Liver (tissue), 9 donors: ENCODE measurements around the gene RCOR3. TPM values are rescaled to one million over a fixed set of nuclear protein-coding genes. Genes with fewer than 3 reads are reported as not detected.

ENCODE experiments used
- DNase-seq: peaks from one replicate; pipeline ENCODE4 v3.0.0-alpha.2; 2017; ENCODE audit warnings: low spot score
- H3K27ac ChIP-seq, 2 donors: one replicate each; pipeline ENCODE4 v1.7.0; 2013; ENCODE audit warnings: inconsistent platforms in 2 of 2, low read length in 2 of 2, control low read depth in 1 of 2, low read depth in 1 of 2, mild to moderate bottlenecking in 1 of 2
- H3K27me3 ChIP-seq, 4 donors: one replicate each; pipeline versions ENCODE4 v1.6.1 to v1.7.0; 2013; ENCODE audit warnings: low read length in 3 of 4, inconsistent platforms in 1 of 4, mild to moderate bottlenecking in 1 of 4, moderate library complexity in 1 of 4; ENCODE audit not compliant: control insufficient read depth in 4 of 4, insufficient read depth in 4 of 4
- H3K36me3 ChIP-seq, 4 donors: one replicate each; pipeline versions ENCODE4 v1.6.1 to v1.7.0; 2013; ENCODE audit warnings: low read length in 3 of 4, mild to moderate bottlenecking in 3 of 4, low read depth in 1 of 4, moderate library complexity in 1 of 4; ENCODE audit not compliant: control insufficient read depth in 4 of 4, insufficient read depth in 3 of 4
- H3K4me1 ChIP-seq, 4 donors: one replicate each; pipeline versions ENCODE4 v1.6.1 to v1.7.0; 2013; ENCODE audit warnings: low read length in 3 of 4, mild to moderate bottlenecking in 3 of 4, moderate library complexity in 1 of 4; ENCODE audit not compliant: control insufficient read depth in 4 of 4, insufficient read depth in 4 of 4
- H3K4me3 ChIP-seq, 3 donors: one replicate each; pipeline versions ENCODE4 v1.6.1 to v1.7.0; 2013; ENCODE audit warnings: low read length in 3 of 3, control low read depth in 1 of 3, low read depth in 1 of 3, mild to moderate bottlenecking in 1 of 3
- H3K9ac ChIP-seq, 2 donors: one replicate each; pipeline ENCODE4 v1.7.0; 2013; ENCODE audit warnings: low read length in 2 of 2, mild to moderate bottlenecking in 2 of 2, moderate library complexity in 2 of 2, control low read depth in 1 of 2, low read depth in 1 of 2
- H3K9me3 ChIP-seq, 4 donors: one replicate each; pipeline versions ENCODE4 v1.6.1 to v1.7.0; 2013; ENCODE audit warnings: low read length in 3 of 4; ENCODE audit not compliant: control insufficient read depth in 4 of 4
- ATF3 ChIP-seq: IDR thresholded peaks from 2 replicates; pipeline ENCODE4 v1.6.1; 2016; ENCODE audit warnings: antibody characterized with exemption
- EGR1 ChIP-seq, 2 donors: IDR thresholded peaks; 2 replicates each; pipeline ENCODE4 v1.6.1; 2016 to 2018; ENCODE audit warnings: antibody characterized with exemption in 2 of 2, low read depth in 2 of 2
- FOXA1 ChIP-seq: IDR thresholded peaks from 2 replicates; pipeline ENCODE4 v1.6.1; 2016; ENCODE audit warnings: antibody characterized with exemption
- FOXA2 ChIP-seq: IDR thresholded peaks from 2 replicates; pipeline ENCODE4 v1.6.1; 2016; ENCODE audit warnings: antibody characterized with exemption
- GABPA ChIP-seq, 2 donors: IDR thresholded peaks in 1 of 2; conservative IDR thresholded peaks in 1 of 2; 2 replicates each; pipeline ENCODE4 v1.6.1; 2016; ENCODE audit warnings: antibody characterized with exemption in 2 of 2, mild to moderate bottlenecking in 1 of 2, moderate library complexity in 1 of 2
- HNF4A ChIP-seq, 2 donors: conservative IDR thresholded peaks; 2 replicates each; pipeline ENCODE4 v1.6.1; 2016; ENCODE audit warnings: antibody characterized with exemption in 2 of 2, mild to moderate bottlenecking in 2 of 2
- HNF4G ChIP-seq: IDR thresholded peaks from 2 replicates; pipeline ENCODE4 v1.6.1; 2016; ENCODE audit warnings: antibody characterized with exemption
- JUND ChIP-seq, 2 donors: IDR thresholded peaks; 2 replicates each; pipeline ENCODE4 v1.6.1; 2016; ENCODE audit warnings: antibody characterized with exemption in 2 of 2
- NR2F2 ChIP-seq: IDR thresholded peaks from 2 replicates; pipeline ENCODE4 v1.6.1; 2016; ENCODE audit warnings: antibody characterized with exemption
- RAD21 ChIP-seq, 2 donors: IDR thresholded peaks; 2 replicates each; pipeline ENCODE4 v1.6.1; 2016; ENCODE audit warnings: antibody characterized with exemption in 2 of 2, mild to moderate bottlenecking in 2 of 2
- REST ChIP-seq: IDR thresholded peaks from 2 replicates; pipeline ENCODE4 v1.6.1; 2016; ENCODE audit warnings: antibody characterized with exemption, mild to moderate bottlenecking
- RXRA ChIP-seq, 2 donors: IDR thresholded peaks; 2 replicates each; pipeline ENCODE4 v1.6.1; 2017 to 2018; ENCODE audit warnings: antibody characterized with exemption in 2 of 2, mild to moderate bottlenecking in 1 of 2
- SP1 ChIP-seq: IDR thresholded peaks from 2 replicates; pipeline ENCODE4 v1.6.1; 2018; ENCODE audit warnings: antibody characterized with exemption, mild to moderate bottlenecking
- TAF1 ChIP-seq: conservative IDR thresholded peaks from 2 replicates; pipeline ENCODE4 v1.6.1; 2016; ENCODE audit warnings: antibody characterized with exemption, mild to moderate bottlenecking
- YY1 ChIP-seq: IDR thresholded peaks from 2 replicates; pipeline ENCODE4 v1.6.1; 2016; ENCODE audit warnings: antibody characterized with exemption, mild to moderate bottlenecking
- ZBTB33 ChIP-seq: IDR thresholded peaks from 2 replicates; pipeline ENCODE4 v1.6.1; 2016; ENCODE audit warnings: antibody characterized with exemption
- WGBS: extraction: QIAGEN DNeasy Blood & Tissue Kit; methylation state at CpG from one replicate; pipeline ENCODE4 v1.1.7; 2013; 5-methylcytosine and 5-hydroxymethylcytosine counted together
- polyA plus RNA-seq, 2 donors: library from polyadenylated mRNA; stranded (reverse) in 1 of 2; unstranded in 1 of 2; fragments of 200-250 nt in 1 of 2; fragments of >200 nt in 1 of 2; fragmentation: Nextera tagmentation in 1 of 2; extraction: Ambion mirVana in 1 of 2; gene quantifications; one replicate each; pipeline versions ENCODE4 v1.2.1 to v1.2.3, GENCODE V29; 2013 to 2015
- total RNA-seq, 2 donors: library from RNA; depleted of rRNA; stranded (reverse); fragments of >200 nt; gene quantifications; one replicate each; pipeline ENCODE4 v1.2.3, GENCODE V29; 2014
- TF ChIP-seq, protein P1 (sequence below): fragments of 150-350 bp; IDR thresholded peaks from 2 replicates; pipeline ENCODE4 v1.5.1; 2017; ENCODE audit warnings: improper control_type of control experiment, low read depth, low read length; ENCODE audit not compliant: missing input control
- TF ChIP-seq, protein P2 (sequence below): IDR thresholded peaks from 2 replicates; pipeline ENCODE4 v1.6.1; 2016; ENCODE audit warnings: antibody characterized with exemption
- donor health status: healthy.
- donor health status: healthy.
- donor health status: healthy.
- donor health status: healthy.
- donor health status: healthy.

The RCOR3 gene
- total and polyA plus RNA-seq, 4 donors: 7.8 to 20.2 (median 13.4) TPM

DNA sequence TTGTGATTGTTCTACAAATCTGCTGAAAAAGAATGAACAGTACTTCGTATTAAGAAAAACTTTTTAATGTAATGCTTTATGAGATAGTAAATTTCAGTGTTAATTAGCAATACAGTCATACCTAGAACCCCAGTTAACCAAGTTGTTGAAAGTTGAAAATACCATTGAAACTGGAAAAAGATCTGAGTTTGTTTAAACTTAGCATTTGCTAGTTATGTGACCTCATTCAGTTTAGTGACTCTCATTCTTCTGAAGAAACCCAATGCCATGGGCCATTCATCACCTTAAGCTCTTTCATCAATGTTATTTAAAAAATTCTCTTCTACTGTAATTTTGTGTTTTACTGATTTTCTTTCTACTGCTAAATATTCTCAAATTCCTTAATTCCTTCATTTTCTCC lies 20.2 kb downstream of the RCOR3 start:
- H3K4me1 ChIP-seq: no peaks in the 10 kb centered on the region
- no peak overlapping the region for H3K9ac ChIP-seq
- 38% methylated on average over 1 of the region's 1 CpG for WGBS
- no peak for DNase-seq
- TF ChIP-seq HNF4A (conservative IDR thresholded peaks at IDR 0.05) (no peak), NR2F2 (no peak), FOXA1 (no peak), FOXA2 (no peak), JUND (IDR thresholded peaks at IDR 0.05) (no peak), YY1 (no peak), RXRA (IDR thresholded peaks at IDR 0.05) (no peak), REST (no peak), SP1 (no peak), EGR1 (IDR thresholded peaks at IDR 0.05; ENCODE audit: low read depth in 2 of 2) (no peak), ATF3 (no peak), ZBTB33 (no peak), HNF4G (no peak), GABPA (IDR thresholded peaks at IDR 0.05 in 1 of 2, conservative IDR thresholded peaks at IDR 0.05 in 1 of 2) (no peak), RAD21 (IDR thresholded peaks at IDR 0.05) (no peak), TAF1 (no peak)
- TF ChIP-seq, protein P1, sequence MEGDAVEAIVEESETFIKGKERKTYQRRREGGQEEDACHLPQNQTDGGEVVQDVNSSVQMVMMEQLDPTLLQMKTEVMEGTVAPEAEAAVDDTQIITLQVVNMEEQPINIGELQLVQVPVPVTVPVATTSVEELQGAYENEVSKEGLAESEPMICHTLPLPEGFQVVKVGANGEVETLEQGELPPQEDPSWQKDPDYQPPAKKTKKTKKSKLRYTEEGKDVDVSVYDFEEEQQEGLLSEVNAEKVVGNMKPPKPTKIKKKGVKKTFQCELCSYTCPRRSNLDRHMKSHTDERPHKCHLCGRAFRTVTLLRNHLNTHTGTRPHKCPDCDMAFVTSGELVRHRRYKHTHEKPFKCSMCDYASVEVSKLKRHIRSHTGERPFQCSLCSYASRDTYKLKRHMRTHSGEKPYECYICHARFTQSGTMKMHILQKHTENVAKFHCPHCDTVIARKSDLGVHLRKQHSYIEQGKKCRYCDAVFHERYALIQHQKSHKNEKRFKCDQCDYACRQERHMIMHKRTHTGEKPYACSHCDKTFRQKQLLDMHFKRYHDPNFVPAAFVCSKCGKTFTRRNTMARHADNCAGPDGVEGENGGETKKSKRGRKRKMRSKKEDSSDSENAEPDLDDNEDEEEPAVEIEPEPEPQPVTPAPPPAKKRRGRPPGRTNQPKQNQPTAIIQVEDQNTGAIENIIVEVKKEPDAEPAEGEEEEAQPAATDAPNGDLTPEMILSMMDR: no peak
- TF ChIP-seq, protein P2, sequence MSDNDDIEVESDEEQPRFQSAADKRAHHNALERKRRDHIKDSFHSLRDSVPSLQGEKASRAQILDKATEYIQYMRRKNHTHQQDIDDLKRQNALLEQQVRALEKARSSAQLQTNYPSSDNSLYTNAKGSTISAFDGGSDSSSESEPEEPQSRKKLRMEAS: no peak
- H3K4me3 ChIP-seq: no peak overlapping the region
- H3K36me3 ChIP-seq: peaks cover 4 to 55% (median 37%) of the 10 kb centered on the region in 4 donors
- no peaks in the 10 kb centered on the region for H3K27me3 ChIP-seq
- no peaks in the 10 kb centered on the region for H3K9me3 ChIP-seq
- H3K27ac ChIP-seq: no peak overlapping the region
